IPS-15b (cell line): ENCODE results near the gene TOMM34.

Experiments
- H3K27me3 ChIP-seq: one replicate; pipeline ENCODE4 v1.6.1; 2013; ENCODE audit warnings: low read length; ENCODE audit not compliant: control insufficient read depth, insufficient read depth
- H3K36me3 ChIP-seq: one replicate; pipeline ENCODE4 v1.6.1; 2013; ENCODE audit warnings: low read length; ENCODE audit not compliant: control insufficient read depth, insufficient read depth
- H3K4me1 ChIP-seq: one replicate; pipeline ENCODE4 v1.6.1; 2013; ENCODE audit warnings: mild to moderate bottlenecking, low read length; ENCODE audit not compliant: control insufficient read depth, insufficient read depth
- H3K4me3 ChIP-seq: one replicate; pipeline ENCODE4 v1.5.1; 2013; ENCODE audit warnings: low read depth, low read length
- H3K9ac ChIP-seq: one replicate; pipeline ENCODE4 v1.6.1; 2013; ENCODE audit warnings: low read depth, mild to moderate bottlenecking, low read length
- H3K9me3 ChIP-seq: one replicate; pipeline ENCODE4 v1.6.1; 2013; ENCODE audit warnings: mild to moderate bottlenecking, low read length; ENCODE audit not compliant: control insufficient read depth, insufficient read depth

The TOMM34 gene

GRCh38 chr20:44901974-44902373 lies 58.2 kb downstream of the TOMM34 start:
- no peak overlapping the region for H3K9ac ChIP-seq
- H3K4me3 ChIP-seq: no peak overlapping the region
- H3K9me3 ChIP-seq: no peaks in the 10 kb centered on the region
- peaks cover 19% of the 10 kb centered on the region for H3K36me3 ChIP-seq
- H3K4me1 ChIP-seq: no peaks in the 10 kb centered on the region
- no peaks in the 10 kb centered on the region for H3K27me3 ChIP-seq

DNA sequence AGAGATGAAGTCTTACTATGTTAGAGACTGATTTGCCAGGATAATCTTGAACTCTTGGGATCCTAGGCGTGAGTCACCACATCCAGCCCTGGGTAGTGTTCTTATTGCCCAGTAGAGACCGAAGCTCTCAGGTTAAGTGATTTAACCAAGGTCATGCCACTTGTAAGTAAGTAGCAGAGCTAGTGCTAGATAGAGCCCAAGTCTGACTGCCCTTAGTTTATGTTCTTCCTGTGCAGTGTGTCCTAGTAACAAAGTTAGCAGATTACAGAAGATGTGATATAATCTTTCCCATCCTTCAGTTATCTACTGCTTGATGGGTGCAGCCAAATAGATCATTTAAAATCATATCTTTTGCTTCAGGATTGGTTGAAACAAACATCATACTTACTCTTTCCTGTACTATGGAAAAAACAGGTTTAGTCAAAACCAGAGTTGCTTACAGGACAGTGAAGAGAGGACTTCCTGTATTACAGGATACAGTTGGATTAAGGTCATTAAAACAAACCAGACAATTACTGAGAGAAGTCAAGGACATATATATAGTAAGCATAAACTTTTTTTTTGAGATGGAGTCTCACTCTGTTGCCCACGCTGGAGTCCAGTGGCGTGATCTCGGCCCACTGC lies 59.9 kb downstream of the TOMM34 start:
- Histone ChIP-seq H3K9me3 (no peaks in the 10 kb centered on the region), H3K4me1 (no peaks in the 10 kb centered on the region), H3K4me3 (no peak overlapping the region), H3K9ac (no peak overlapping the region), H3K36me3 (peaks cover 16% of the 10 kb centered on the region), H3K27me3 (no peaks in the 10 kb centered on the region)

DNA sequence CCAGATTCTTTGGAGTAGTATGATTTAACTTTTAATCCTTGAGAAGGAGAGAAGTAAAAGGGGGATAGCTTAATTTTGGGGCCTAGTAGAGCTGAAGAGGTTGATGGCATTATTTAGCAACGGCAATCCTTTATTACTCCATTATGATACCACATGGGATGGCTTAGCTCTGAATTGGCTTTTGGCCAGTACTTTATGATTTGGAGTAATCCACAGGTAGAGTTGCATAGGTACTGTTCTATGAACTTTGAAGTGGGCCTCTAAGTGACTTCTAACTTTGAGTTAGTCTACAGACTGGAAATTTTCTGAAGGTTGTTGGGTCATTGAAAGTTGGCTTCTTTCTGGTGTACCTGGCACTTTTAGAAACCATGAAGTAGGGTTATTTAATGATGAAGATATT lies 63.1 kb downstream of the TOMM34 start:
- Histone ChIP-seq H3K4me1 (no peaks in the 10 kb centered on the region), H3K4me3 (no peak overlapping the region), H3K9ac (no peak overlapping the region), H3K9me3 (no peaks in the 10 kb centered on the region), H3K36me3 (peaks cover 1% of the 10 kb centered on the region), H3K27me3 (no peaks in the 10 kb centered on the region)

DNA sequence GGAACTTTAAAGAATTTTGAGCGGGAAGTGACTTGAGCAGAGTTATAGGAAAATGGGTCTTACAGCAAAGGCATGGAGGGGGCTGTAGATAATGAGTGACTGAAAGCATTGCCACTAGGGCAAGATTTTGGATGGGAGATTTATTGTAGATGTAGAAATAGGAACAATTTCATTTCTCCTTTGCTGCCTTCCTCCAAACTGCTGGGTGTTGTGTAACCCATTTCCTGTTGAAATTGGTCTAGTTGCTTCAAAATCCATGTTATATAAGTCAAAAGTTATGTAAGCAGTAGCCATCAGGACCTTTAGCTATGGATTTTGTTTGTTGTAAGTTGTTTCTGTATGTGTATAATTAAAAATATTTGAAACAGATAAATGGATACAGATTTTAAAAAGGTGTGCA lies 63.6 kb downstream of the TOMM34 start:
- no peaks in the 10 kb centered on the region for H3K27me3 ChIP-seq
- no peak overlapping the region for H3K4me3 ChIP-seq
- H3K36me3 ChIP-seq: no peaks in the 10 kb centered on the region
- H3K9ac ChIP-seq: no peak overlapping the region
- no peaks in the 10 kb centered on the region for H3K9me3 ChIP-seq
- H3K4me1 ChIP-seq: no peaks in the 10 kb centered on the region

DNA sequence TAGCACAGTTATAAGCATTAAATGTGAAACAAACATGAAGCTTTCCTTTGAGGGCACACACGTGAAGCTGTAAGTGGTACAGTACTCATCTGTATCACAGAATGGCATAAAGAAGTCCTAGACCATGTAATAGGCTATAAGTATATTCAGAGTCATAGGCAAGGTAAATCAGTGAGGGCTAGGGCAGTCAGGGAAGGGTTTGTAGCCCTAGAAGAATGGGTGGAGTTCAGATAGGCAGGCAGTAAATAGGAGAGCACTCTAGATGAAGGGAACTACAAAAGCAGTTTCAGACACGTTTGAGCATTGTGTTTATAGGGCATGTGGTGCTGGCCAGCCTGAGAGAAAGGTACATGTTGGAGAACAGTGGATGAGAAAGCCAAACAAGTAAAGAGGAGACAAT lies 65.2 kb downstream of the TOMM34 start:
- Histone ChIP-seq H3K4me1 (no peaks in the 10 kb centered on the region), H3K4me3 (no peak overlapping the region), H3K9me3 (no peaks in the 10 kb centered on the region), H3K36me3 (no peaks in the 10 kb centered on the region), H3K27me3 (no peaks in the 10 kb centered on the region), H3K9ac (no peak overlapping the region)
